ENCODE measurements around the gene C16orf89. TPM values are rescaled to one million over a fixed set of nuclear protein-coding genes. Genes with fewer than 3 reads are reported as not detected.
"Not testable (repeated sequence)": the region's sequence is repeated elsewhere in the genome, so short reads cannot be mapped to it uniquely, and the experiment has no call there.

The C16orf89 gene
- total RNA-seq, 1 donor from 2014 or later: 6.1 TPM

DNA sequence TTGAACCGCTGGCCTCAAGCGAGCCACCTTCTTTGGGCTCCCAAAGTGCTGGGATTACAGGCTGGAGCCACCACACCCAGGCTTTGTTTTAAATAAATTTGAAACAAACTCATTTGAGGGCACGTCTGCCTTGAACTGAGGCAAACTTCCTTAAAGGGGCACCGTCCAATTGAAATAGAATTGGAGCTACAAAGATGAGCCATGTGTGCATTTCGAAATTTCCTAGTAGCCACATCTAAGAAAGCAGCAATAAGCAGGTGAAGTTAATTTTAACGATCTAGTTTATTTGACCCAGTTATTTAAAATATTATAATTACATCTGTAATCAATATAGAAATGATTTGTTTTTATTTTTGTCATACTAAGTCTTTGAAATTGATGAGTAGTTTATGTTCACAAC is 755 bp upstream of the C16orf89 start:
- no peak for DNase-seq
- no peak for ATAC-seq (ENCODE audit: poor library complexity)
- intact Hi-C loops (cut with DNase I): no loop called here

DNA sequence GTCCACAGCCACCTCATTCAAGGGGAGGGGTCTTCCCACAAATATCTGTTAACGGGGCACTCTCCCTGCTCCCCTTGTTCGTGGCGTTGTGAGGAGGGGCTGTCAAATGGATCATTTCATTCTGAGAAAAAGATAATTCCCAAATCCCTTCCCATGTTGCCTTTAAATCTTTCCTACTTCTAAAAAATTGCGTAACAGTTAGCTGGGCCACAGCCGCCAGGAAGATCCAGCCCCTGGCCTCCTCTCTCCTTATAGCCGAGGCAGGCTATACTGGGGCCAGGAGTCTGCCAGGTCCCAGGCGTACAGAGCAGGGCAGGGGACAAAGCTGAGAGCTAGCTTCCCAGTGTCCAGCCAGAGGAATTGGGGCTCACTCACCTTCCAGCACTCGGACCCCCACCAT is 430 bp downstream of the C16orf89 start:
- DNase-seq (peak; percentile 36), ATAC-seq (ENCODE audit: poor library complexity) (peak; percentile 46)
- intact Hi-C loops (cut with DNase I): no loop called here

DNA sequence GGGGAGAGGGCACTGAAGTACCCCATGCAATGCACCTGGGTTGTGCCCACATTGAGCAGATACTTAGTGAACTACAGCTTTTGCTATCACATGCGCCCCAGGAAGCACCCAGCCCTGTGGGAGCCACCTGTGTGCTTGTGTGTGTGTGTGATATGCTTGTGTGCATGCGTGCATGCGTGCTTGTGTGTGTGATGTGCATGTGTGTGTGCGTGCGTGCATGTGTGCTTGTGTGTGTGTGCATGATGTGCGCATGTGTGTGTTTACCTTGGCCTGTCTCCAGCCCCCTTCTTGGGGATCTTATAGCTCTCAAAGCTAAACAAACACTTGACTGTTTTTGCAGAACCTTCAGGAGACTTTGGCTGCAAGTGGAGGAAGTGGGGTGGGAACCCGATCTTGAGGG is 841 bp downstream of the C16orf89 start:
- ATAC-seq (ENCODE audit: poor library complexity): no peak
- peak; percentile 15 for DNase-seq
- intact Hi-C loops (cut with DNase I): no loop called here

DNA sequence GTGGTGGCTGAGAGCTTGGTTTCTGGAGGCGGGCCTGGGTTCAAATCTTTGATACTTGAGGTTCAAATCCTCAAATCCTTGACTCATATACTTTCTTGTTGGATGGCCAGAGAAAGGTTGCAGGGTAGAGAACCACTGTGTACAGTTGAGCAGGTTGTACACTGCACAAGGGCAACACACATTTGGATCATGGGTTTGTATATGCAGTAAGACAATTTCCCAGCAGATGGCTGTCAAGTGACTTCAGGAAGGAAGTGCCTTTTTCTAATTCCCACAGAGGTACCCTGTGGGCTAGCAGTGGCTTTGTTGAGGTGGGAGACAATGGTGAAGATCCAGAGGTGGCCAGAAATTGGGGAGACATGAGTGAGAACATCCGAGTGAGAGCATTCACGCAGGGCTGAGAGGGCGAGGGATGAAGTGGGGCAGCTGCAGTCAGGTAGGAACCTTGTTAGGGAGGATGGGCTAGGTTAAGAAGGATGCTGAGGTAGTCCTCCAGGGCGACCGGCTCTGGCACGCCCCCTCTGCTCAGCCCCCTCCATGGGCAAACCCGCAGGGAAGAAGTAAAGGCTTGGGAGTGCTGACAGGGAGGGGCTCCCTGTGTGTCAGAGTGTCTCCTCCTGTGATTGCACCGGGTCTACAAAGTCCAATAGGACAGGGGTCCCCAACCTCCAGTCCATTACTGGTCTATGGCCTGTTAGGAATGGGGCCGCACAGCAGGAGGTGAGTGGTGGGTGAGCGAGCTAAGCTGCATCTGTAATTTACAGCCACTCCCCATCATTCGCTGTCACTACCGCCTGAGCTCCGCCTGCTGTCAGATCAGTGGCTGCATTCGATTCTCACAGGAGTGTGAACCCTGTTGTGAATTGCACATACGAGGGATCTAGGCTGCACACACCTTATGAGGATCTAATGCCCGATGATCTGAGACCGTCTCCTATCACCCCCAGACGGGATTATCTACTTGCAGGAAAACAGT is 2.7 kb downstream of the C16orf89 start:
- no peak for ATAC-seq (ENCODE audit: poor library complexity)
- intact Hi-C loops (cut with DNase I): no loop called here

DNA sequence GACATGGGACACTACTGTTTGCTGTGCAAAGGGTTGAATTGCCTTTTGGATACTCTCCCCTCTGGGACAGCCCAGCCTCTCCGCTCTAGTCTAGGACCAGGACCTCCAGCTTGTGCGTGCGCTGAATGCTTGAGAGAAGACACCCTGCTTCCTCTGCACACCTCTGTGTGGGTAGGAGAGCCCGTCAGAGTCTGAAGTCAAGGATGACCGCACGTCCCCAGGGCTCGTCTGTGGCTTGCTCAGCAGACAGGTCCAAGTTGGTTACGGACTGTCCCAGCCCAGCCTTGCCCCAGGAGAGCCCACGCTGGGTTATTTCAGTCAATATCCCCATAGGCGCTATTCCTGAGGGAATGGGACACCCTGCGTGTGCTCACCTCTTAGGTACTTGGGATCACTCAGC is 3.7 kb downstream of the C16orf89 start:
- DNase-seq: peak; percentile 25
- no peak for ATAC-seq (ENCODE audit: poor library complexity)
- intact Hi-C loops (cut with DNase I): no loop called here

More for the DNA sequence above, 2.7 kb downstream of the C16orf89 start:
- DNase-seq: peak; percentile 20

DNA sequence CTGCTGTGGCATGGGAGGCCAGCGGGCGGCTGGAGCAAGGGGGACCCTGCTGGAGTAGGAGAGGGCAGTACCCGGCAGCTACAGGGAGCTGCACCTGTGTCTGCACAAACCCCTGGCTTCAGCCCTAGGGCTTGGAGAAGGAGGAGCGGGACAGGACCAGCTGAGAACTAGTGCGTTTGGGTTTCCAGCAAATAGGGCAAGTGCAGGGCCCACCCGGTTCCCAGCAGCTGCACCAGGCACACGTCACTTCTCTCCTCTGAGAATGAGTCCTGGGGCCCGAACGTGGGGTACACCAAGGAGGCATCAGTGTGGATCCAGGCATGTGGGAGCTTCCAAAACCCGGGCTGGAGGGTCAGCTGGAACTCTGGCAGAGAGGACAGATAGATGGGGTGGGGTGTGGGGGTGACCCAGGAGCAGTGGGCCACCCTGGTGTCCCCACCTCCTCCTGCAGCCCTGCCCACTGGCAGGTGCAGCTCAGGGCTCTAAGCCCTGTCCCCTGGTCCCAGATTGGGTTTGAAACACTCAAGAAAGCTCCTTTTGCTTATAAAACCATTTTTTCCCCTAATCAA is 5.6 kb downstream of the C16orf89 start:
- DNase-seq (peak; percentile 14), ATAC-seq (ENCODE audit: poor library complexity) (no peak)
- intact Hi-C loops (cut with DNase I): no loop called here

DNA sequence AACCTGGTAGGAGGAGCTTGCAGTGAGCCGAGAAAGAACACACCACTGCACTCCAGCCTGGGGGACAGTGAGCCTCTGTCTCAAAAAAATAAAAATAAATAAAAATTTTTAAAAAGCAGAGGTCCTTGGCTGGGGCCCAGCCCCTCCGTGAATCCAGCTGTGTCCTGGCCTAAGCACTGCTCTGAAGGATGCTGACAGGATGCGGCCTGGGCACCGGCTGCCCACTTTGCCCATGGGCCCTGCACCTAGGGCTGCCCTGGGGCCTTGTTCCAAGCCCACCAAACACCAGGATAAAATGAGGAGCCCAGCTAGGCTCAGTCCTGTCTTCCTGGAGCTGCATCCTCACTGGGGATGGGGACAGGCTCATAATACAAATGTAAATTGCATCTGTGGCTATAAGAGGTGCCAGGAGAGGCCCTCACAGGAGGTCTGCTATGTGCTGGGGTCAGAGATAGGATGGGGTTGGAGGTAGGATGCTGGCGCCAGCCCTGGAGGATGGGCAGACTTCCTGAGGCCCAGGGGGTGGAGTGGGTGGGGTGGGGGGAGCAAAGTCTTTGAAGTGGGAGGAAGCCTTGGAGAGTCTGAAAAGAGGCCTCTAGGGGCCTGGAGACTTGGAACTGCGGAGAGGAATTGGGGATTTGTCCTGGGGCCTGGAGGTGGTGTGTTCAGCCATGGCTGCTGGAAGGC is 6.2 kb downstream of the C16orf89 start:
- no peak for ATAC-seq (ENCODE audit: poor library complexity)
- intact Hi-C loops (cut with DNase I): no loop called here
- DNase-seq: peak; percentile 10

DNA sequence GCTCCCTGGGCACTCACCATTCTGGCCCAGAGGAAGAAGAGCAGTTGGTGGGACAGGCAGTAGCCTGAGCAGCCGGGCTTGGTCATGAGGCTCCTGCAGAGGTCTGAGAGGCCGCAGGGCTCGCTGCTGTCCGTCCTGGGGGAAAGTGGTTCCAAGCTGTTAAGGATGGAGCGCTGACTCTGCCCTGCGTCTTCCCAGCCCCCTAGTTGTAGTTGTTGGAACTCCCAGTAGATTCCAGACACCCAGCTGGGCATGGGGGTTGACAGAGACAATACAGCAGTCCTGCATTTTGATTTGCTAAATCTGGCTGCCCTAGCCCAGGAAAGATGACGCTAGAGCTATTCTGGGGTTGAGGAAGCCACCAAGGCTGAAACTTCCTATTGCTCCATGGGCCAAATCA is 7.3 kb downstream of the C16orf89 start:
- no peak for DNase-seq
- ATAC-seq (ENCODE audit: poor library complexity): no peak

DNA sequence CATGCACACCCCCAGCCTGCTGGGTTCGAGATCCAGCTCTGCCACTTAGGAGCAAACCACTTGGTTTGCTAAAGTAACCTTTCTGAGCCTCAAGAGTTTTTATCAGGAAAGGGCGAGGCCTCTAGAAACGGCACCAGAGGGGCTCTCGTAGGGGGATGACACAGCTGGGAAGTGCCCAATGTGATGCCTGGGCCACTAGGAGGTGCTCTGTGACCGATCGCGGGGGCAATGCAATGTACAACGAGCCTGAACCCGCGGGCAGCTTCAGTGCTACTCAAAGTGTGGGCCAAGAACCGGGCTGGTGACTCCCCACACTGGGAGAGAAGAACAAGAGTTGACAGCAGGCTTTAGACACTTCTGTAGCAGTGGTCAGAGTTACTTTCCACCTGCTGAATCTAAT is 9.4 kb downstream of the C16orf89 start:
- DNase-seq (peak; percentile 37), ATAC-seq (ENCODE audit: poor library complexity) (no peak)
- intact Hi-C loops (cut with DNase I): no loop called here

More for the DNA sequence above, 7.3 kb downstream of the C16orf89 start:
- intact Hi-C loops (cut with DNase I): no loop called here

DNA sequence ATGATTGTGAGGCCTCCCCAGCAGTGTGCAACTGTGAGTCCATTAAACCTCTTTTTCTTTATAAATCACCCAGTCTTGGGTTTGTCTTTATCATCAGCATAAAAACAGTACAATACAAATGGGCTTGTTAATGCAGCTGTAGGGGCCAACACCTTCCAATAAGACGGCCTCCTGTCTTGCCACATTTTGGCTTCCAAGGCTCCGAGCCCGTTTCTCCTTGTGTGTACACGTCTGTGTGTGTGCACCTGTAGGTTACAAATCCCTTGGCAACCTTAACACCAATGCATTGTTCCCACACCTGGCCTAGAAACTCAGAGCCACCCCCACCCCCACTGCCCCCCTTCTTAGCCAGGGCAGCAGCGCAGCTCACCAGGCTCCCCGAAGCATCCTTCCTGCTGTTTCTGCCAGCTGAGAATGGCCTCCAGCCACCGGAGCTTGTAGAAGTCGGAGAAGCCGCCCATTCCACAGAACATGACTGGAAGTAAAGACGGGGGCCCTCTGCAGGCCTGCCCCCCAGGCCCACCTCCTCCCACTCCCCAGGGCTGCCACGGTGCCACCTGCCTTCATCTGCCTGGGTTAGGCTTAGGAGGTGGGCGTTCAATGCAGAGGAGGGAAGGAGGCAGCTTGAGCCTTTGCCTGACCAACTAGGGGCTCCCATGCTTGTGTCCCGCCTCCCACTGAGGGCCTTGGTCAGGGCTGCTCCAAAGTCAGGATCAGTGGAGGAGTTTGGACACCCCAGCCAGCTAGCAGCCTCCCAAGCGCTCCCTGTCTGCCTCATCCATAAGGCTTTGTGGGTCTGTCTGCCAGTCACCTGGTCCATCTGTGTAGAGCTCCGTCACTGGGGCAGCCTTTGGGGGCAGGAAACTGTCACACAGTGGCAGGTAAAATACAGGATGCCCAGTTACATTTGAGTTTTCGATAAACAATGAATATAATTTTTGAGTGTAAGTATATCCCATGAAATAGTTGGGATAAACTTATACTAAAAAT is 10.6 kb downstream of the C16orf89 start:
- intact Hi-C loops (cut with DNase I): no loop called here

DNA sequence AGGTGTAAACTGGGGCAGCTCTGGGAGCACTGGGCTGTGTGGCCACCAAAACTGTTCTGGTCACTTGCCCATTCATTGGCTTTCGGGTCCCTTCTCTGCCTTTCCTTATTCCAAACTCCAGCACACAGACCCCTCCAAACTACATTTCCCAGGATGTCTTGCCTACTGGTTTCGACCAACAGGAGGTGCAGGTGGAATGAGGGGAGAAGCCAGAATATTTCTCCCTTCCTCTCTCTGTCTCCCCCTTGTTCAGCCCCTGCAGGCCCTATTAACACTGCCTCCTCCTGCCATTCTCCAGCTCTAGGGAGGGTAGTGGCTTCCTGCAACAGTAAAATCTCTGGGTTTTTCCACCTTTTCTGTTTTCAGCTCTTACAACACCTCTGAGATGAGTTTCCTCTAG is 18.8 kb downstream of the C16orf89 start:
- DNase-seq: no peak
- intact Hi-C loops (cut with DNase I): no loop called here
- ATAC-seq (ENCODE audit: poor library complexity): no peak

More for the DNA sequence above, 10.6 kb downstream of the C16orf89 start:
- ATAC-seq (ENCODE audit: poor library complexity) (no peak), DNase-seq (peak; percentile 37)

DNA sequence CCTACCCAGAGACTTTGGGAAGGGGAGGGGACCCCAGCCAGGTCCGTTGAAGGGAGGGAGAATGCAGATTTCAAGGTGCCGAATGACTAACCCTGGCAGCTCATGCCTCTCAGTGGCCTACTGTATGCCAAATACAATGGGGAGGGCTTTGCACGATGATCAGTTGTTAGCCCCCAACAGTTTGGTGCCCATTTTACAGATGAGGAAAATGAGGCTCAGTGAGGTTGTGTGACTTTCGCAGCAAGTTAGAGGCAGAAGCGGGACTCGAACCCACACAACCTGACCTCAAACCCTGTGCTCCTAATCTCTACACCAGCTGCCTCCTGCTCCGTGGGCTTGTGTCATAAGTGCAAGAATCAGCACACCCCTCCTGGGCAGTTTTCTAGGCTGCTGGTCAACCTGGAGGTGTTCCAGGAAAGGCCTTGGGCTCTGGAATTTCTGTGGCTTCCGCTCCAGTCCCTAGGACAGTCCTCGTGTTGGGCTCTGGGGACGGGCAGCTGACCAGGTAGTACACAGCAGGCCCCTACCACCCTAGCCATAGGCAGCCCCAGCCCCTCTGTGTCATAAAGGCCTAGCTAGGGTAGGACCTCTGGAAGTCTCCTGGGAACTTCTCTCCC is 20.1 kb downstream of the C16orf89 start:
- intact Hi-C loops (cut with DNase I): no loop called here
- DNase-seq: peak; percentile 2

DNA sequence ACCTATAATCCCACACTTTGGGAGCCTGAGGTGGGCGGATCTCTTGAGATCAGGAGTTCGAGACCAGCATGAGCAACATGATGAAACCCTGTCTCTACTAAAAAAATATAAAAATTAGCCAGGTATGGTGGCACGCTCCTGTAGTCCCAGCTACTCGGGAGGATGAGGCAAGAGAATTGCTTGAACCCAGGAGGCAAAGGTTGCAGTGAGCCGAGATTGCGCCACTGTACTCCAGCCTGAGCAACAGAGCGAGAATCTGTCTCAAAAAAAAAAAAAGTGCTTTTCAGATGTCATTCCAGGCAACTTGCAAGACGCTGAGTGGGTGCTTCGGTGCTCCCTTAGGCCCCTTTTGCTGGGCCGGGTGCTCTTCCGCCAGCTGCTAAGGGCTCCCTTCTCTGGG is 21.2 kb downstream of the C16orf89 start:
- DNase-seq; intact Hi-C loops (cut with DNase I); ATAC-seq (ENCODE audit: poor library complexity): not testable (repeated sequence)

More for the DNA sequence above, 20.1 kb downstream of the C16orf89 start:
- no peak for ATAC-seq (ENCODE audit: poor library complexity)

DNA sequence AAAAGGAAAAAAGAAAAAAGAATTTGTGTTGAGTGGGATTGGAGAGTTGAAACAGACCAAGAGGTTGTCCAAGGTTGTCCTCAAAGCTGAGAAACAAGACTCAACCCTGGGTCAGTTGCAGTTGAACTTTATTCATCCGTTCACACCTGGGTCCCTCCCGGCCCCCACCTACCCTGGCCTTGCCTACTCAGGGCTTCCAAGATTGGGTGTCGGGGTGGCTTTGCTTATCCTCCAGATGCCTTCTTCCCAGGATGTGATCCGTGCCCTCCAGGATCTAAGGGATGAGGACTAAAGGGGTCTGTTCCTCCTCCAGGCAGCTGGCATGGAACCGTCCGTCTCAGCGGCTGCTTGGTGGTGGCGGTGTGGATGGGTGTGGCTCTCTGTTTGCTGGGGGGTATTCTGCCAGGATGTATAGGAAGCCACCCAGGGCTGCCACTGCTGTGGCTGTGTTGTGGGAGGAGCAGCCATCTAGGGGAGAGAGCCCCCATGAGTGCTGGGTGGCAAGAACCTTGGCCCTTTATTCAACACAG is 21.7 kb downstream of the C16orf89 start:
- DNase-seq (peak; percentile 2), ATAC-seq (ENCODE audit: poor library complexity) (no peak)
- intact Hi-C loops (cut with DNase I): no loop called here

DNA sequence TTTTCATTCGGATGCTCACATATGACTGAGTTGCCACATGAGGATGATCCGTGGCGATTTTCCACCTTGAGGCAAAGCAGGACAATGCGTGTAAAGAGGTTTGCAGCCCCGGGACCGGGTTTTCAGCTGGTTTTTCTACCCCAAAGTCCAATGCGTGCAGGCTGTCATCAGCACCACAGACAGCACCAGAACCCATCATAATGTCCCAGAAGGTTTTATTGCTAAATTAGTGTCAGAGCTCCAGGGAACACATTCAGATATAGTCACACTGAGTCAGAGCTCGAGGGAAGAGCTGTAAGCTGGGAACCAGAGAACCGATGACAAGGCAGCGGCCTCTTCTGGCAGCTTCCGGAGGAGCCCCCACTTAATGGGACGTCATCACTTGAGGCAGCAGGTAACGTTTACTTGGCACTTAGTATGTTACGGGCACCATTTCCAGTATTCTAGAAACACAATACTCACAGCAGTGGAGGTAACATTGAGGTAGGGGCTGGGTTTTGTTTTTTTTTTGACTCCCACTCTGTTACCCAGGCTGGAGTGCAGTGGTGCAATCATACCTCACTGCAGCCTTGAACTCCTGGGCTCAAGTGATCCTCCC is 23.1 kb downstream of the C16orf89 start:
- intact Hi-C loops (cut with DNase I): no loop called here
- DNase-seq: no peak
- no peak for ATAC-seq (ENCODE audit: poor library complexity)

DNA sequence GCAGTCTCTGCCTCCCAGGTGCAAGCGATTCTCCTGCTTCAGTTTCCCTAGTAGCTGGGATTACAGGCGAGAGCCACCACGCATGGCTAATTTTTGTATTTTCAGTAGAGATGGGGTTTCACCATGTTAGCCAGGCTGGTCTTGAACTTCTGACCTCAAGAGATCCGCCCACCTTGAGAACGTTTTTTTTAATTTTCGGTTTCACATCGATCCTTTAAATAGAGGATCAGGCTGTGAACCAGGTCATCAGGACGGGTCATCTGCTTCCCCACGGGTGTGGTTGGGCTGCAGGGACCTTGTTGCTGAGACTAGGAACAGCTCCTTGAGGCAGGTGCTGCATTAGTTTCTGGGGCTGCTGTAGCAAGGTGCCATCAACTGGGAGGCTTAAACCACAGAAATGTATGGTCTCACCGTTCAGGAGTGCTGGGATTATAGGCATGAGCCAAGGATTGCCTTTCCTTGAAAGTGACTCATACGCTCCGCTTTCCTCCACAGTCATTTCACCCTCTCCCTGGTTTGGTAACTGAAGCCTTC is 24.1 kb downstream of the C16orf89 start:
- no peak for ATAC-seq (ENCODE audit: poor library complexity)
- DNase-seq: no peak
- intact Hi-C loops (cut with DNase I): no loop called here

DNA sequence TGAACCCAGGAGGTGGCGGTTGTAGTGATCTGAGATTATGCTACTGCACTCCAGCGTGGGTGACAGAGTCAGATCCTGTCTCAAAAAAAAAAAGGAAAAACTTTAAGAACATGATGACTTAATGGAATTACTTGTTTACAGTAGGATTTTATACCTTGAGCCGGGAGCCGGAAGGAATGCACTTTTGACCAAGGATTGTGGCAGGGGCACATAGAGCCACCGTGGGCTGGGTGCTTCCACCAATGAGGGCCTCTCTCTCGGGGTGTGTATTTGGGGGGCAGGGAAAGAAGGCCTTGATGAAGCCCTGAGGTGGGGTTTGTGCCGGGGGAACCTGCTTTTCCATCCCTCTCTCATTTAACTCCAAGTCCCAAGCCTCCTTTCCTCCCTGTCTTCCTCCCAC is 25.3 kb downstream of the C16orf89 start:
- no peak for DNase-seq
- intact Hi-C loops (cut with DNase I): no loop called here
- no peak for ATAC-seq (ENCODE audit: poor library complexity)

All from Right ventricle myocardium superior (tissue), 1 donor.